ENCODE measurements around the gene KRT222. TPM values are rescaled to one million over a fixed set of nuclear protein-coding genes. Genes with fewer than 3 reads are reported as not detected.

The KRT222 gene
- polyA plus RNA-seq, 4 donors = 1.2 to 5.1 (median 2.9) TPM

- 63 to 96% (median 63%) methylated on average over 3 of the region's 3 CpGs for WGBS, 3 donors
- no peak for DNase-seq
- no peak overlapping the region for H3K27ac ChIP-seq (ENCODE audit: low read depth in 1 of 3, low read length in 2 of 3)
- no peak overlapping the region for H3K4me3 ChIP-seq (ENCODE audit: low read depth in 1 of 3, low read length in 3 of 3)
- H3K36me3 ChIP-seq (ENCODE audit: control insufficient read depth in 3 of 3, insufficient read depth in 2 of 3, low read depth in 1 of 3, low read length in 3 of 3) = no peaks in the 10 kb centered on the region
- H3K9me3 ChIP-seq (ENCODE audit: control insufficient read depth in 2 of 2, insufficient read depth in 1 of 2, low read depth in 1 of 2, low read length in 1 of 2) = no peaks in the 10 kb centered on the region
- H3K27me3 ChIP-seq (ENCODE audit: control insufficient read depth in 3 of 3, insufficient read depth in 3 of 3, low read length in 3 of 3) = no peaks in the 10 kb centered on the region
- peaks cover 0 to 19% (median 0%) of the 10 kb centered on the region in 3 donors for H3K4me1 ChIP-seq (ENCODE audit: control insufficient read depth in 3 of 3, insufficient read depth in 2 of 3, low read depth in 1 of 3, low read length in 2 of 3)
- FAIRE-seq = no peak
Observed at GRCh38 chr17:40616592-40616991, 48.4 kb downstream of the KRT222 start.

- no peaks in the 10 kb centered on the region for H3K27me3 ChIP-seq (ENCODE audit: control insufficient read depth in 3 of 3, insufficient read depth in 3 of 3, low read length in 3 of 3)
- H3K9me3 ChIP-seq (ENCODE audit: control insufficient read depth in 2 of 2, insufficient read depth in 1 of 2, low read depth in 1 of 2, low read length in 1 of 2) = no peaks in the 10 kb centered on the region
- peaks cover 0 to 19% (median 0%) of the 10 kb centered on the region in 3 donors for H3K4me1 ChIP-seq (ENCODE audit: control insufficient read depth in 3 of 3, insufficient read depth in 2 of 3, low read depth in 1 of 3, low read length in 2 of 3)
- H3K27ac ChIP-seq (ENCODE audit: low read depth in 1 of 3, low read length in 2 of 3) = no peak overlapping the region
- DNase-seq (no peak), FAIRE-seq (no peak)
- WGBS, 3 donors = 77 to 83% (median 78%) methylated on average over 10 of the region's 10 CpGs
- no peaks in the 10 kb centered on the region for H3K36me3 ChIP-seq (ENCODE audit: control insufficient read depth in 3 of 3, insufficient read depth in 2 of 3, low read depth in 1 of 3, low read length in 3 of 3)
- no peak overlapping the region for H3K4me3 ChIP-seq (ENCODE audit: low read depth in 1 of 3, low read length in 3 of 3)
Observed at GRCh38 chr17:40615841-40616476, 49.0 kb downstream of the KRT222 start.

GRCh38 chr17:40615068-40615840, 49.7 kb downstream of the KRT222 start:
- FAIRE-seq = no peak
- H3K27ac ChIP-seq (ENCODE audit: low read depth in 1 of 3, low read length in 2 of 3) = no peak overlapping the region

GRCh38 chr17:40614431-40615067, 50.4 kb downstream of the KRT222 start:
- no peak for DNase-seq
- WGBS, 3 donors = 77 to 80% (median 78%) methylated on average over 13 of the region's 13 CpGs
- Histone ChIP-seq H3K4me1 (ENCODE audit: control insufficient read depth in 3 of 3, insufficient read depth in 2 of 3, low read depth in 1 of 3, low read length in 2 of 3) (peaks cover 0 to 16% (median 0%) of the 10 kb centered on the region in 3 donors), H3K27ac (ENCODE audit: low read depth in 1 of 3, low read length in 2 of 3) (no peak overlapping the region), H3K36me3 (ENCODE audit: control insufficient read depth in 3 of 3, insufficient read depth in 2 of 3, low read depth in 1 of 3, low read length in 3 of 3) (no peaks in the 10 kb centered on the region), H3K4me3 (ENCODE audit: low read depth in 1 of 3, low read length in 3 of 3) (no peak overlapping the region), H3K9me3 (ENCODE audit: control insufficient read depth in 2 of 2, insufficient read depth in 1 of 2, low read depth in 1 of 2, low read length in 1 of 2) (no peaks in the 10 kb centered on the region), H3K27me3 (ENCODE audit: control insufficient read depth in 3 of 3, insufficient read depth in 3 of 3, low read length in 3 of 3) (no peaks in the 10 kb centered on the region)
- FAIRE-seq = no peak

More at GRCh38 chr17:40615068-40615840, 49.7 kb downstream of the KRT222 start:
- Histone ChIP-seq H3K9me3 (ENCODE audit: control insufficient read depth in 2 of 2, insufficient read depth in 1 of 2, low read depth in 1 of 2, low read length in 1 of 2) (no peaks in the 10 kb centered on the region), H3K4me3 (ENCODE audit: low read depth in 1 of 3, low read length in 3 of 3) (no peak overlapping the region), H3K4me1 (ENCODE audit: control insufficient read depth in 3 of 3, insufficient read depth in 2 of 3, low read depth in 1 of 3, low read length in 2 of 3) (peaks cover 0 to 19% (median 0%) of the 10 kb centered on the region in 3 donors), H3K27me3 (ENCODE audit: control insufficient read depth in 3 of 3, insufficient read depth in 3 of 3, low read length in 3 of 3) (no peaks in the 10 kb centered on the region), H3K36me3 (ENCODE audit: control insufficient read depth in 3 of 3, insufficient read depth in 2 of 3, low read depth in 1 of 3, low read length in 3 of 3) (no peaks in the 10 kb centered on the region)
- WGBS, 3 donors = 60 to 66% (median 62%) methylated on average over 7 of the region's 7 CpGs
- DNase-seq = peak; percentile 61 to 71

GRCh38 chr17:40613467-40614154, 51.4 kb downstream of the KRT222 start:
- 79 to 86% (median 85%) methylated on average over 5 of the region's 5 CpGs for WGBS, 3 donors
- Histone ChIP-seq H3K36me3 (ENCODE audit: control insufficient read depth in 3 of 3, insufficient read depth in 2 of 3, low read depth in 1 of 3, low read length in 3 of 3) (no peaks in the 10 kb centered on the region), H3K4me3 (ENCODE audit: low read depth in 1 of 3, low read length in 3 of 3) (no peak overlapping the region), H3K27me3 (ENCODE audit: control insufficient read depth in 3 of 3, insufficient read depth in 3 of 3, low read length in 3 of 3) (no peaks in the 10 kb centered on the region), H3K4me1 (ENCODE audit: control insufficient read depth in 3 of 3, insufficient read depth in 2 of 3, low read depth in 1 of 3, low read length in 2 of 3) (peaks cover 0 to 11% (median 0%) of the 10 kb centered on the region in 3 donors), H3K27ac (ENCODE audit: low read depth in 1 of 3, low read length in 2 of 3) (no peak overlapping the region), H3K9me3 (ENCODE audit: control insufficient read depth in 2 of 2, insufficient read depth in 1 of 2, low read depth in 1 of 2, low read length in 1 of 2) (no peaks in the 10 kb centered on the region)
- no peak for DNase-seq
- FAIRE-seq = no peak

- no peak for FAIRE-seq
- H3K36me3 ChIP-seq (ENCODE audit: control insufficient read depth in 3 of 3, insufficient read depth in 2 of 3, low read depth in 1 of 3, low read length in 3 of 3) = no peaks in the 10 kb centered on the region
- WGBS, 3 donors = 52 to 74% (median 66%) methylated on average over 11 of the region's 11 CpGs
- no peaks in the 10 kb centered on the region for H3K9me3 ChIP-seq (ENCODE audit: control insufficient read depth in 2 of 2, insufficient read depth in 1 of 2, low read depth in 1 of 2, low read length in 1 of 2)
- peaks cover 0 to 3% (median 0%) of the 10 kb centered on the region in 3 donors for H3K4me1 ChIP-seq (ENCODE audit: control insufficient read depth in 3 of 3, insufficient read depth in 2 of 3, low read depth in 1 of 3, low read length in 2 of 3)
- peak overlapping the region in 1 of 3 donors; percentile 11 for H3K27ac ChIP-seq (ENCODE audit: low read depth in 1 of 3, low read length in 2 of 3)
- no peaks in the 10 kb centered on the region for H3K27me3 ChIP-seq (ENCODE audit: control insufficient read depth in 3 of 3, insufficient read depth in 3 of 3, low read length in 3 of 3)
- no peak overlapping the region for H3K4me3 ChIP-seq (ENCODE audit: low read depth in 1 of 3, low read length in 3 of 3)
- no peak for DNase-seq
Observed at GRCh38 chr17:40612599-40613244, 52.3 kb downstream of the KRT222 start.

GRCh38 chr17:40611840-40612474, 53.0 kb downstream of the KRT222 start:
- no peak overlapping the region for H3K27ac ChIP-seq (ENCODE audit: low read depth in 1 of 3, low read length in 2 of 3)
- 55 to 67% (median 64%) methylated on average over 7 of the region's 7 CpGs for WGBS, 3 donors
- H3K9me3 ChIP-seq (ENCODE audit: control insufficient read depth in 2 of 2, insufficient read depth in 1 of 2, low read depth in 1 of 2, low read length in 1 of 2) = no peaks in the 10 kb centered on the region
- H3K36me3 ChIP-seq (ENCODE audit: control insufficient read depth in 3 of 3, insufficient read depth in 2 of 3, low read depth in 1 of 3, low read length in 3 of 3) = no peaks in the 10 kb centered on the region
- H3K4me1 ChIP-seq (ENCODE audit: control insufficient read depth in 3 of 3, insufficient read depth in 2 of 3, low read depth in 1 of 3, low read length in 2 of 3) = peaks cover 0 to 3% (median 0%) of the 10 kb centered on the region in 3 donors
- no peaks in the 10 kb centered on the region for H3K27me3 ChIP-seq (ENCODE audit: control insufficient read depth in 3 of 3, insufficient read depth in 3 of 3, low read length in 3 of 3)
- DNase-seq (no peak), FAIRE-seq (no peak)
- H3K4me3 ChIP-seq (ENCODE audit: low read depth in 1 of 3, low read length in 3 of 3) = no peak overlapping the region
